ENCODE results near the gene PLCE1.

- no peak for TF ChIP-seq POLR2A (IDR thresholded peaks at IDR 0.05; ENCODE audit: low read length)
- TF ChIP-seq GATA1 (IDR thresholded peaks at IDR 0.05; ENCODE audit: low read depth, low read length), result no peak
Observed at GRCh38 chr10:94042001-94042833, 48.5 kb downstream of the PLCE1 start.

All from erythroblast (primary cell).